Naive B cell (primary cell): ENCODE data around the gene DOK6. TPM values are rescaled to one million over a fixed set of nuclear protein-coding genes. Genes with fewer than 3 reads are reported as not detected.

Experiments
- ATAC-seq, 2 donors: fragments of 150-1000 bp; cut with Tn5 transposase; 2 replicates each; pipeline ENCODE4 v1.10.0; 2021; ENCODE audit warnings: low read depth in 2 of 2, mild to moderate bottlenecking in 2 of 2, moderate library complexity in 2 of 2
- DNase-seq: peaks from one replicate; pipeline ENCODE4 v3.0.0; 2022
- H3K27ac Mint-ChIP-seq, 6 donors: one replicate each; pipeline ENCODE4 v1.8.0; 2020 to 2022; ENCODE audit warnings: mild to moderate bottlenecking in 6 of 6, mixed read lengths in 6 of 6, moderate library complexity in 5 of 6, inconsistent platforms in 2 of 6
- H3K27me3 Mint-ChIP-seq, 3 donors: one replicate each; pipeline ENCODE4 v1.8.0; 2021 to 2022; ENCODE audit warnings: mixed read lengths in 3 of 3, mild to moderate bottlenecking in 1 of 3
- H3K36me3 Mint-ChIP-seq, 2 donors: one replicate each; pipeline ENCODE4 v1.8.0; 2020 to 2022; ENCODE audit warnings: mixed read lengths in 2 of 2, inconsistent platforms in 1 of 2, mild to moderate bottlenecking in 1 of 2
- H3K4me1 Mint-ChIP-seq, 3 donors: one replicate each; pipeline ENCODE4 v1.8.0; 2020 to 2022; ENCODE audit warnings: mixed read lengths in 3 of 3, inconsistent platforms in 1 of 3, mild to moderate bottlenecking in 1 of 3, moderate library complexity in 1 of 3
- H3K4me3 Mint-ChIP-seq, 8 donors: one replicate each; pipeline ENCODE4 v1.8.0; 2020 to 2022; ENCODE audit warnings: mild to moderate bottlenecking in 8 of 8, mixed read lengths in 8 of 8, moderate library complexity in 8 of 8, inconsistent platforms in 2 of 8
- H3K9me3 Mint-ChIP-seq, 7 donors: one replicate each; pipeline ENCODE4 v1.8.0; 2020 to 2022; ENCODE audit warnings: mixed read lengths in 7 of 7, mild to moderate bottlenecking in 5 of 7, inconsistent platforms in 2 of 7, moderate library complexity in 1 of 7
- polyA plus RNA-seq, 6 donors: library from polyadenylated mRNA; unstranded; fragments of 300-500 nt; fragmentation: Illumina TruSeq; gene quantifications; one replicate each; pipeline ENCODE4 v1.2.3, GENCODE V29; 2021; ENCODE audit warnings: low read depth in 6 of 6

Gene DOK6
- polyA plus RNA-seq, 6 donors from 2014 or later = not detected

DNA sequence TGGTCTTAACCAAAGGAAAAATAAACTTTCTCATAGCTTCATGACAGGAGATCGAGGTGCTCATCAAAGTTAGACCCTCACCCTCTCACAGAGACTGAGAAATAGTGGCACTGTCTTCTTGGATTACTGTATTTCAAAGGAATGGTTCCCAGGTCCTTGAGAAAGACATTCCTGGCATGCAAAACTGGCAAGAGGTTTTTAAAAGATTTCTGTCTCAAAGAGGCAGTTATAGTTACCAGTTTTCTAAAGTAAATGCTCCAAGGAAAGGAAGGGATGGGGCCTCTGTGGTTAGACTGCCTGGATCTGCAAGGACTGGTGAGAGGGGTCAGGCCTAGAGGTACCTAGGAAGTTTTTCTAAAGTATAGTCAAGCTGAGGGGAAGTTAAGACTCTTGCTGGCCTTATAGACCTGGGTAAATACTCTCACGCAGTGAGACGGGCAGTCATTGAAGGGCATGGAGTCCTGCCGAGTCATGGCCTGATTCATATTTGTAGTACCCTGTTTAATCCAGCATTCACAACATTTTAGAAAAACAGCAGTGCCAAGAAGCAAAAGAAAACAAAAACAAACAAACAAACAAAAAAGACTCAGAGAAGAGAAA lies 226.1 kb downstream of the DOK6 start:
- ATAC-seq (no peak), DNase-seq (no peak)
- Mint-ChIP-seq H3K36me3 (no peaks in the 10 kb centered on the region), H3K9me3 (no peaks in the 10 kb centered on the region), H3K4me1 (no peaks in the 10 kb centered on the region), H3K27ac (no peak overlapping the region), H3K27me3 (no peaks in the 10 kb centered on the region), H3K4me3 (peak overlapping the region in 1 of 8 donors; percentile 29)

DNA sequence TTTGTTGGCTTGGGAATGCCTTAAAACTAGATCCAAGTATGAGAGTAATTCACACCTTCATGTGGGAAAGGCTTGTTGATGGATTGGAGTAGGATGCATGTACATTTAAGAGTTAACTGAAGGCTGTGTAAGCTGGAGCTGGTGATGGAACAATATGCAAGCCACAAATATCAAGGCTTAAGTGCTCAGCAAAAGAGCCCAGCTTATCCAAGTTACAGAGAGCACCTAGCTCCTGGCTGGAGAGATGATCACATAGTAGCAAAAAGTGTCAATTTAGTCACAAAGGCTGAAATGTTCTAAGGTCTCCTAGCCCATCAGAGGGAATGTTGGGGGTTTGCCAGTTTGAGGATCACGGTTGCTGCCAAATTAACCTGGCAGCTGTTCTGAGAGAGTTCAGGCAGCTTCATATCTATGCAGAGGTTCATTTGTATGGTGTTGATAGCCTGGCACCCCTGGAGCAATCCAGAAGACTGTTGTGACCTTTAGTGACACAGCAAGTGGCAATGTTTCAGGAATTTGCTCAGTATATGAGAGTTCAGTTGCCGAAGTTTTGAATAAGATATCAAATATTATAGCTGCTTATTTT lies 228.2 kb downstream of the DOK6 start:
- H3K27me3 Mint-ChIP-seq = no peaks in the 10 kb centered on the region
- no peak for ATAC-seq
- H3K27ac Mint-ChIP-seq = no peak overlapping the region

DNA sequence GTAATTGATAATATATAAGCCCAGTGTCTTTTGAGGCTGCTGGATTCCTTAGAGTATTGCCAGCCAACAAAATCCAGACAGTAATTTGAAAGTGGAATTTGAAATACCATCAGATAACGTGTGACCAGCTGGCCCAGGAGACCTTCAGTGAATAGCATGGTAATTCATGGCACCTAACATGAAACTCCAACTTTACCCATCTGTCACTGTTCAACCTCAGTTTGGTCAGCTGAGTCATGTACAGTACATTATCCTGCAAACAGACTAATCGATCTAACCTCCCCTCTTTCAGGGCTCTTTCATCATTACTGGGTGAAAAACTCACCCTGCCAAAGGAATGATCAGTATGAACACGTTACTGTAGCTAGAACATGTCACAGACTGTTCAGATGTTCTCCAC lies 230.6 kb downstream of the DOK6 start:
- Mint-ChIP-seq H3K9me3 (no peaks in the 10 kb centered on the region), H3K4me3 (no peak overlapping the region), H3K27me3 (no peaks in the 10 kb centered on the region), H3K4me1 (no peaks in the 10 kb centered on the region), H3K27ac (no peak overlapping the region), H3K36me3 (no peaks in the 10 kb centered on the region)
- ATAC-seq (no peak), DNase-seq (no peak)

More for the DNA sequence above, 228.2 kb downstream of the DOK6 start:
- Mint-ChIP-seq H3K9me3 (no peaks in the 10 kb centered on the region), H3K4me3 (no peak overlapping the region), H3K36me3 (no peaks in the 10 kb centered on the region), H3K4me1 (no peaks in the 10 kb centered on the region)
- no peak for DNase-seq

- Mint-ChIP-seq H3K36me3 (no peaks in the 10 kb centered on the region), H3K9me3 (no peaks in the 10 kb centered on the region), H3K27me3 (no peaks in the 10 kb centered on the region), H3K4me1 (no peaks in the 10 kb centered on the region), H3K4me3 (no peak overlapping the region), H3K27ac (no peak overlapping the region)
- ATAC-seq = no peak
- DNase-seq = no peak
These were observed 234.8 kb downstream of the DOK6 start for GRCh38 chr18:69635482-69635881.

DNA sequence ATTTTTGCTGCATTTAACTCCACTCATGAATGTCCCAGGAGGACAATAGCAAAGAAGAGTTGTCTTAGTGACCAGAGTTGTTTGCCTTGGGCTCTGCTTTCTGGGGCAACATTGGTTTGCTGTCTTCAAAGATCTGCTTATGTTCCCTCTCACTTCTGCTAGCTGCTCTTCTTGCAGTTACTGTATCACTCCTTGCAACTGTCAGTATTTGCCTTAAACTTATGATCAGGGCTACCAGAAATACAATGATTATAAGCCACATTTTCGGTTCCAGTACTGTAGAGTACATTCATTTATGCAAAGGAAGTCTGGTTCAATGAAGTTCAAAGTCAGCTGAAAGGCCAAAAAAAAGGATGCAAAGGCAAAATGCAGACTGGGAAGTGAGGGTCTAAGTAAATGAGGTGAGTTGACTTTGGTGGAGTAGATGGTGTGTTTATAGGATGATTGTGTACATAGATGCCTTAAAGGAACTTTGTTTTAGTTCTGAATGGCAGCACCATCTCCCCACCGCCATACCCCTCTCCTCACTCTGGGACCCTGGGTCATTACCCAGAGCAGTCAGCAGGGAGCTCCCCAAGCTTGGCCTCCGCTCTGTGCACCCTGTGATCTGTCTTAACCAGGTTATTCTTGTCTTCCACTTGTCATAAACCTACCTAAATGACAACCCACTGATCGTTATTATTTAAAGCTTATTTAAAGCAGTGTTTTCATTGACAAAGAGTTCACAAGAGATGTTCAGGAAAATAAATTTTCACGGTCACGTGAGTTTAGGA lies 236.0 kb downstream of the DOK6 start:
- ATAC-seq (no peak), DNase-seq (no peak)
- peaks cover 0 to under 1% (median 0%) of the 10 kb centered on the region in 7 donors for H3K9me3 Mint-ChIP-seq
- no peak overlapping the region for H3K4me3 Mint-ChIP-seq
- no peaks in the 10 kb centered on the region for H3K4me1 Mint-ChIP-seq
- no peak overlapping the region for H3K27ac Mint-ChIP-seq
- H3K27me3 Mint-ChIP-seq = no peaks in the 10 kb centered on the region
- no peaks in the 10 kb centered on the region for H3K36me3 Mint-ChIP-seq

- Mint-ChIP-seq H3K27ac (no peak overlapping the region), H3K9me3 (peaks cover 0 to 1% (median 0%) of the 10 kb centered on the region in 7 donors), H3K27me3 (no peaks in the 10 kb centered on the region), H3K4me3 (no peak overlapping the region), H3K4me1 (no peaks in the 10 kb centered on the region), H3K36me3 (no peaks in the 10 kb centered on the region)
- ATAC-seq = no peak
- DNase-seq = no peak
These were observed 237.4 kb downstream of the DOK6 start for GRCh38 chr18:69638056-69638455.

- DNase-seq (no peak), ATAC-seq (no peak)
- Mint-ChIP-seq H3K4me3 (no peak overlapping the region), H3K27me3 (peaks cover 0 to 4% (median 0%) of the 10 kb centered on the region in 3 donors), H3K4me1 (no peaks in the 10 kb centered on the region), H3K36me3 (no peaks in the 10 kb centered on the region), H3K9me3 (peaks cover 0 to 5% (median 0%) of the 10 kb centered on the region in 7 donors), H3K27ac (no peak overlapping the region)
These were observed 247.0 kb downstream of the DOK6 start for GRCh38 chr18:69647702-69648101.

GRCh38 chr18:69648486-69648885 lies 247.8 kb downstream of the DOK6 start:
- no peak overlapping the region for H3K4me3 Mint-ChIP-seq
- H3K27ac Mint-ChIP-seq = no peak overlapping the region
- no peaks in the 10 kb centered on the region for H3K36me3 Mint-ChIP-seq
- H3K4me1 Mint-ChIP-seq = no peaks in the 10 kb centered on the region
- DNase-seq (no peak), ATAC-seq (no peak)
- H3K27me3 Mint-ChIP-seq = peaks cover 0 to 4% (median 0%) of the 10 kb centered on the region in 3 donors
- H3K9me3 Mint-ChIP-seq = peaks cover 0 to 5% (median 0%) of the 10 kb centered on the region in 7 donors

GRCh38 chr18:69649684-69650083 lies 249.0 kb downstream of the DOK6 start:
- peaks cover 0 to 4% (median 0%) of the 10 kb centered on the region in 3 donors for H3K27me3 Mint-ChIP-seq
- no peaks in the 10 kb centered on the region for H3K36me3 Mint-ChIP-seq
- H3K9me3 Mint-ChIP-seq = peaks cover 0 to 5% (median 0%) of the 10 kb centered on the region in 7 donors
- ATAC-seq (no peak), DNase-seq (no peak)
- no peak overlapping the region for H3K4me3 Mint-ChIP-seq
- no peak overlapping the region for H3K27ac Mint-ChIP-seq
- H3K4me1 Mint-ChIP-seq = no peaks in the 10 kb centered on the region

- peaks cover 0 to 5% (median 0%) of the 10 kb centered on the region in 7 donors for H3K9me3 Mint-ChIP-seq
- peak overlapping the region in 1 of 6 donors; percentile 38 for H3K27ac Mint-ChIP-seq
- no peak for ATAC-seq
- no peaks in the 10 kb centered on the region for H3K36me3 Mint-ChIP-seq
- DNase-seq = no peak
- no peak overlapping the region for H3K4me3 Mint-ChIP-seq
- peaks cover 0 to 4% (median 0%) of the 10 kb centered on the region in 3 donors for H3K27me3 Mint-ChIP-seq
- no peaks in the 10 kb centered on the region for H3K4me1 Mint-ChIP-seq
These were observed 250.6 kb downstream of the DOK6 start for GRCh38 chr18:69651243-69651642.

DNA sequence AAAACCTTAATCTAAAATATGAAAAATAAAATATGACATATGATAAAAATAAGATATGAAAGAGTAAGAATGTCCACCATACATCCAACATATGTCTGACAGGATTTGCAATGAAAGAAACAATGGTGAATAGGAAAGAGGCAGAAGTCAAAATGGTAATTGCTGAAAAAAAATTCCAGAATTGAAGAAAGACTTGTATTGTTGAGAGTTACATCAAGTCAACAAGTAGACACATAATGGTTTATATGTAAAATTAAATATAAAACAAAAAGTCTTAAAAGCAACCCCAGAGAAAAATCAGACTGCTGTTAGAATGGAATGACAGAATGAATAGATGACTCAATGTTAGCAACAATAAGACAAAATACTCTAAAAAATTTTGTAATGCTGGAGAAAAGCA lies 255.1 kb downstream of the DOK6 start:
- peaks cover 0 to 3% (median 0%) of the 10 kb centered on the region in 7 donors for H3K9me3 Mint-ChIP-seq
- H3K36me3 Mint-ChIP-seq = no peaks in the 10 kb centered on the region
- no peak overlapping the region for H3K27ac Mint-ChIP-seq
- H3K4me3 Mint-ChIP-seq = no peak overlapping the region
- H3K4me1 Mint-ChIP-seq = no peaks in the 10 kb centered on the region
- ATAC-seq = no peak
- DNase-seq = no peak
- H3K27me3 Mint-ChIP-seq = peaks cover 0 to under 1% (median 0%) of the 10 kb centered on the region in 3 donors

DNA sequence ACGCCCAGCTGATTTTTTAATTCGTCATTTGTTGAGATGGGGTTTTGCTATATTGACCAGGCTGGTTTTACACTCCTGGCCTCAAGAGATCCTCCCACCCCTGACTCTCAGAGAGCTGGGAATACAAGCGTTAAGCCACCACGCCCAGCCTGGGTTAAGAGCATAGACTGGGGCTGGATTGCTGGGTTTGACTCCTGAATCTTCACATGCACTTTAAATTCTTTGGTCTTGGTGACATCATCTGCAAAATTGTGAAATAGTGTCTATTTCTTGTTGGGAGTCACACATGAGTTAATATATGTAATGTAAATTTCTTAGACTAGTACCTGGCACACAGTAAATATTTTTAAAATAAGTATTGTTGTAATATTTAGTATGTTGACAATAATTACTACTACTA lies 257.4 kb downstream of the DOK6 start:
- H3K36me3 Mint-ChIP-seq = no peaks in the 10 kb centered on the region
- no peaks in the 10 kb centered on the region for H3K4me1 Mint-ChIP-seq
- no peak for DNase-seq
- ATAC-seq = no peak
- H3K4me3 Mint-ChIP-seq = no peak overlapping the region
- H3K27ac Mint-ChIP-seq = no peak overlapping the region
- no peaks in the 10 kb centered on the region for H3K27me3 Mint-ChIP-seq
- H3K9me3 Mint-ChIP-seq = peaks cover 0 to 3% (median 0%) of the 10 kb centered on the region in 7 donors

DNA sequence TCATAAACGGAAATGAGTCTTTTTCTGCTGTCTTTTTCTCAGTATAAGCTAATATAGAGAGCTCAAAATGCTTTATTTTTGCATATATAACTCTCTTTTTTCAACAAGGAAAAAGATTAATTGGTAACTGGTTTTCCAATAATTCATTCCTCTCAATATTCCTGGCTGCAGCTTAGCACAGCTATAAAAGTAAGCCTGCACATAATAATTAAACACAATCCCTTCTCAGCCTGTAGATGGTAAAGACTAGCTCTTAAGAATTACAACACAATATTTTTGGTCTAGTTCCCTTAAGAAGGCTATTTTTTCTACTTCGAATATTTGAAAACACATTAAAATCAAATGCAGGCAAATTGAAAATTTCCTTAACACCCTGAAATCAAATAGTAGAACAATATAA lies 258.0 kb downstream of the DOK6 start:
- Mint-ChIP-seq H3K4me3 (no peak overlapping the region), H3K27ac (no peak overlapping the region), H3K4me1 (no peaks in the 10 kb centered on the region), H3K36me3 (no peaks in the 10 kb centered on the region), H3K27me3 (no peaks in the 10 kb centered on the region), H3K9me3 (peaks cover 0 to 3% (median 0%) of the 10 kb centered on the region in 7 donors)
- DNase-seq (no peak), ATAC-seq (no peak)

DNA sequence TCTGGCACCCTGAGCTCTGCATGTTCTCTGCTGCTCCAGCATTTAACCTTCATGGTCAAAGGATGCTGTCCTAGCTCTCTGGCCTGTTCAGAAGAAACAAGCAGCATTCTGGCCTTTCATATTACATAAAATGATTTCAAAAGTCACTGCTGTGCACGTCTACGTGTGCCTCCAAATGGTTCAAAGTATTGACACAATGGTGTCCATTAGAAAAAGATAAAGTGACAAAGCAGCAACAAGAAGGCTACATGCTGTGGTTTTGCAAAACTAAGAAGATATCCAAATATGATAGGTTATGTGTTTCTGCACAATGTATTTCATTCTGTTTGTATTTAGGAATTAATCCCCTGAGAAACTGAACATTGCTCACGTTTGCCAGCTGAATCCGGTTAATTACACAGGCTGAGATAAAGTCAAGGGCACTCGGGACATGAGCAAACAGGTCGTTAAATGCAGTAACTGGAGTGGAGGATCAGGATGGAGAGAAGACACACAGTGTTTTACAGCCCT lies 258.5 kb downstream of the DOK6 start:
- Mint-ChIP-seq H3K27me3 (no peaks in the 10 kb centered on the region), H3K27ac (no peak overlapping the region), H3K9me3 (no peaks in the 10 kb centered on the region), H3K4me3 (no peak overlapping the region), H3K36me3 (no peaks in the 10 kb centered on the region), H3K4me1 (no peaks in the 10 kb centered on the region)
- ATAC-seq (no peak), DNase-seq (no peak)
